Measurements from ENCODE around the gene LSR. TPM values are rescaled to one million over a fixed set of nuclear protein-coding genes. Genes with fewer than 3 reads are reported as not detected.

The LSR gene
- polyA plus RNA-seq, 1 experiment, result 0.42 TPM

DNA sequence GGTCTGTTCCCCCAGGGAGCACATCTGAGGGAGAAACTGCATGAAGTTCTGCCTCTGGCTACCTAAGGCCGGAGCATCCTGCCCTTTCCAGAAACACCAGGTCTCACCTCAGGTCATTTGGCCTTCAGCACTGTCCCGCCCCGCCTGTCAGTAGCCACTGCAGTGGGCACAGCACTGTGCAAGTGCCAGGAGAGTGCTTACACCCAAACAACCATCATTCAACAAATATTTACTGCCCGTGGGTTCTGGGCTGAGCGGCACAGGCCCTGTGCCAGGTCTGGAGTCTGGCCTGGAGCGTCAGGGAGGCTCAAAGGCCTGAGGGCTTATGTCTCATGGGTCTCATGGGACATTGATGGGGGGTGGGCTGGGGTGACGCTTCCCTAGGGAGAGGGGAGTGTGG lies 22.7 kb downstream of the LSR start:
- peaks cover 40% of the 10 kb centered on the region for H3K36me3 ChIP-seq (ENCODE audit: control insufficient read depth, insufficient read depth, low read length)
- ChIA-PET CTCF (no interaction called here), POLR2A (no interaction called here)
- no peak for DNase-seq (ENCODE audit: low read depth)
- TF ChIP-seq, protein P1, sequence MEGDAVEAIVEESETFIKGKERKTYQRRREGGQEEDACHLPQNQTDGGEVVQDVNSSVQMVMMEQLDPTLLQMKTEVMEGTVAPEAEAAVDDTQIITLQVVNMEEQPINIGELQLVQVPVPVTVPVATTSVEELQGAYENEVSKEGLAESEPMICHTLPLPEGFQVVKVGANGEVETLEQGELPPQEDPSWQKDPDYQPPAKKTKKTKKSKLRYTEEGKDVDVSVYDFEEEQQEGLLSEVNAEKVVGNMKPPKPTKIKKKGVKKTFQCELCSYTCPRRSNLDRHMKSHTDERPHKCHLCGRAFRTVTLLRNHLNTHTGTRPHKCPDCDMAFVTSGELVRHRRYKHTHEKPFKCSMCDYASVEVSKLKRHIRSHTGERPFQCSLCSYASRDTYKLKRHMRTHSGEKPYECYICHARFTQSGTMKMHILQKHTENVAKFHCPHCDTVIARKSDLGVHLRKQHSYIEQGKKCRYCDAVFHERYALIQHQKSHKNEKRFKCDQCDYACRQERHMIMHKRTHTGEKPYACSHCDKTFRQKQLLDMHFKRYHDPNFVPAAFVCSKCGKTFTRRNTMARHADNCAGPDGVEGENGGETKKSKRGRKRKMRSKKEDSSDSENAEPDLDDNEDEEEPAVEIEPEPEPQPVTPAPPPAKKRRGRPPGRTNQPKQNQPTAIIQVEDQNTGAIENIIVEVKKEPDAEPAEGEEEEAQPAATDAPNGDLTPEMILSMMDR (IDR thresholded peaks at IDR 0.05; ENCODE audit: insufficient read depth, low read depth, low read length), result no peak
- no peaks in the 10 kb centered on the region for H3K27me3 ChIP-seq (ENCODE audit: control insufficient read depth, insufficient read depth, low read length)
- H3K4me3 ChIP-seq (ENCODE audit: low read depth, low read length), result no peak overlapping the region

DNA sequence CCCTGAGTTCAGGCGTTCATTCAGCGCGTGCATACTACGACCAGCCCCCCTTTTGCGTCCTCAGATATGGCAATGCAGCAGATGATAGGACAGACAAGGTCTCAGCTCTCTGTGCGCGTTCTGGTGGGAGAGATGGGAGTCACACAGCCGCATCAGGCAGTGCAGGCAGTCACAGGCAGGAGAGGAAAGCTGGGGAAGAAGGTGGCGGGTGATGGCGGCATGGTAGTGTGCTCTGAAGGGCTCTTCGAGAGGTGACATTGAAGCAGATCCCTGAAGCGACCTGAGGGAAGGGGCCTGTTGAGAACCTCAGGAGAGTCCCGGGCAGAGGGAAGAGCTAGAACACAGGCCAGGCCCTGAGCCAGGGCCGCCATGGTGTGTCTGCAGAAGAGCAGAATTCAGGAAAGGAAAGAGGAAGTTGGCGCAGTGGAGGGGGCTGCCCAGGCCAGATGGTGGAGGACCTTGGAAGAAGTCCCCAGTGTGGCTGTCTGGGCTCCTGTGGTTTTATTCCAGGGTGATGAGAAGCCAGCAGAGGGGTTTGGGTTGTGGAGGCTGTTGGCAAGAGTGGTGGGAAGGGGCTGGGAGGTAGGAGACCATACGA lies 23.4 kb downstream of the LSR start:
- TF ChIP-seq, protein P1 (IDR thresholded peaks at IDR 0.05; ENCODE audit: insufficient read depth, low read depth, low read length), result no peak
- Histone ChIP-seq H3K4me3 (ENCODE audit: low read depth, low read length) (no peak overlapping the region), H3K36me3 (ENCODE audit: control insufficient read depth, insufficient read depth, low read length) (peaks cover 44% of the 10 kb centered on the region), H3K27me3 (ENCODE audit: control insufficient read depth, insufficient read depth, low read length) (no peaks in the 10 kb centered on the region)
- no peak for DNase-seq (ENCODE audit: low read depth)
- POLR2A ChIA-PET, result no interaction called here
- CTCF ChIA-PET, result no interaction called here

DNA sequence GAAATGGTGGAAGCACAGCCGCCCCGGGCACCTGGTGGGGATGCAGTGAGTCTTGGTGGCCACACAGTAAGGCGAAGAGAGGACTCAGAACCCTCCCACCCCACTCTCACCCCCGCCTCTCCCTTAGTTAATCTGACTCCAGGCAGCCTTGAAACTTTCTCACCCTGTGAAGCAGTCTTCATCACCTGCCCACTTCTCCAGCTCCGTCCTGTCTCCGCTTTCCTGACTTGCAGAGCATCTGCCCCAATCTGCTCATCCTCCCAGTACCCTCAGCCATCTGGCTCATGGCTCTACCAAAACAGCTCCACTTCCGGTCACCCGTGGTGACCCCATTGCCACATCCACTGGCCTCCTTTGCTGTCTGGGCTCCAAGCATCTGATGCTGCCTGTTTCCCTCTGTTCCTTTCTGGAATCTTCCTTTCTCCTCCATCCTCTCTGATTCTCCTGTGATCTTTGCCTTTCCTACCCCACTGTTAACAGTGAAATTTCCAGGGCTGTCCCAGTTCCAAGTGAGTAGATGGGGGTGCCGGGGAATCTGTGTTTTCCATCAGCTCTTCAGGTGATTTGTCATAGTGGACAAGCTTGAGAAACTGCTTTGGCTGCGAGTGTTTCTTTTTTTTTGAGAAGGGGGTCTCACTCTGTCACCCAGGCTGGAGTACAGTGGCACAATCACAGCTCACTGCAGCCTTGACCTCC lies 24.3 kb downstream of the LSR start:
- H3K4me3 ChIP-seq (ENCODE audit: low read depth, low read length), result no peak overlapping the region
- DNase-seq (ENCODE audit: low read depth), result no peak
- TF ChIP-seq, protein P1 (IDR thresholded peaks at IDR 0.05; ENCODE audit: insufficient read depth, low read depth, low read length), result no peak
- H3K27me3 ChIP-seq (ENCODE audit: control insufficient read depth, insufficient read depth, low read length), result no peaks in the 10 kb centered on the region
- ChIA-PET CTCF (interaction anchor here (1.0 kb wide), 1 partner anchor 227 kb away, joined by 3 read pairs; no protein-coding TSS in a partner anchor), POLR2A (no interaction called here)
- peaks cover 45% of the 10 kb centered on the region for H3K36me3 ChIP-seq (ENCODE audit: control insufficient read depth, insufficient read depth, low read length)

DNA sequence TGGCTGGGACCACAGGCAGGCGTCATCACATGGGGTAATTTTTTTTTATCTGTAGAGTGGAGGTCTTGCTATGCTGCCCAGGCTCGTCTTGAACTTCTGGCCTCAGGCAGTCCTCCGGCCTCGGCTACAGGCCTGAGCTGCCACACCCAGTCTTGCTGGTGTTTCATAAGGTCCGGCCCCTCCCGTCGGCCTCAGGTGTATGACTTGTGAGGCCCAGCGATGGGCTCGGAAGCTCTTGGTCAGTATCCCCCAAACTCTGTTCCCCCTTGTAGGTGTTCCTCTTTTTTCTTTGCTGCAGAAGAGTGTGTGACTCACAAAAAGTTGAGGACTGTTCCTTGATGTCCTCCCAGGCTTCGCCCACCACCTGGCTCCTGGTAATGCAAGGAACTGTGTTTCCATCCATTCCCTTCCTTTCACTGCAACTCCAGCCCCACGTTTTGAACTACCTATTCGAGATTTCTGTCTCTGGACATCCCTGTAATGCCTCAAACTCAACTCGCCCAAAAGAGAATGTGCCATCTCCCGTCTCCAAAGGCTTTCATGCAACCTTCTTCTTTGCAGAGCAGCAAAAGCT lies 25.0 kb downstream of the LSR start:
- TF ChIP-seq, protein P1 (IDR thresholded peaks at IDR 0.05; ENCODE audit: insufficient read depth, low read depth, low read length), result no peak
- Histone ChIP-seq H3K27me3 (ENCODE audit: control insufficient read depth, insufficient read depth, low read length) (no peaks in the 10 kb centered on the region), H3K4me3 (ENCODE audit: low read depth, low read length) (no peak overlapping the region), H3K36me3 (ENCODE audit: control insufficient read depth, insufficient read depth, low read length) (peaks cover 45% of the 10 kb centered on the region)
- no peak for DNase-seq (ENCODE audit: low read depth)
- POLR2A ChIA-PET, result no interaction called here
- CTCF ChIA-PET, result interaction anchor here (1.0 to 1.6 kb wide), 2 partner anchors 207 to 227 kb away, joined by 3 to 5 read pairs; no protein-coding TSS in a partner anchor

DNA sequence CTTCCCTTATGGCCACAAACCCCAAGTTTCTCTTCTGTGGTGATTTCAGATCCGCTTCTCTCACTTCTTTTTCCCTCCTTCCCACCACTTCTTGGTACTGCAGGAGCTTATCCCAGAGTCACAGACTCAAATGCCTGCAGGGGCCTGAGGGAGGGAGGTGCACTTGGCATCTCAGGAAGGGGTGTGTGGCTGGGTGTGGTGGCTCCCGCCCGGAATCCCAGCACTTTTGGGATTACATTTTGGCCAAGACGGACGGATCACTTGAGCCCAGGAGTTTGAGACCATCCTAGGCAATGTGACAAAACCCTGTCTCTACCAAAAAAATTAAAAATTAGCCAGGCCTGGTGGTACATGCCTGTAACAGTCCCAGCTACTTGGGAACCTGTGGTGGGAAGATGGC lies 25.5 kb downstream of the LSR start:
- ChIA-PET POLR2A (no interaction called here), CTCF (interaction anchor here (0.6 to 1.6 kb wide), 2 partner anchors 176 to 208 kb away, joined by 3 to 5 read pairs; no protein-coding TSS in a partner anchor)
- no peak for DNase-seq (ENCODE audit: low read depth)
- Histone ChIP-seq H3K27me3 (ENCODE audit: control insufficient read depth, insufficient read depth, low read length) (no peaks in the 10 kb centered on the region), H3K36me3 (ENCODE audit: control insufficient read depth, insufficient read depth, low read length) (peaks cover 45% of the 10 kb centered on the region), H3K4me3 (ENCODE audit: low read depth, low read length) (no peak overlapping the region)
- TF ChIP-seq, protein P1 (IDR thresholded peaks at IDR 0.05; ENCODE audit: insufficient read depth, low read depth, low read length), result no peak
